ENCODE measurements around the gene CCDC192.

GRCh38 chr5:127933348-127933747, 230.2 kb downstream of the CCDC192 start:
- no peak for TF ChIP-seq CTCF (IDR thresholded peaks at IDR 0.05)
- no peak for TF ChIP-seq POLR2AphosphoS5 (IDR thresholded peaks at IDR 0.05; ENCODE audit: insufficient read depth in 1 of 2, low read depth in 1 of 2)

Measured in vagina (tissue), 2 donors.